Lung microvascular endothelial cell (primary cell): ENCODE measurements around the gene CYSTM1. TPM values are rescaled to one million over a fixed set of nuclear protein-coding genes. Genes with fewer than 3 reads are reported as not detected.
"Not testable (repeated sequence)": the region's sequence is repeated elsewhere in the genome, so short reads cannot be mapped to it uniquely, and the experiment has no call there.

Source experiments
- DNase-seq, 2 donors: peaks; one replicate each; pipeline versions ENCODE4 v3.0.0 to v3.0.0-alpha.2; 2010; ENCODE audit warnings: low read depth in 2 of 2
- total RNA-seq: library from RNA; depleted of rRNA; stranded (reverse); fragments of >200 nt; gene quantifications from 2 replicates; pipeline ENCODE4 v1.2.1, GENCODE V29; 2014

The CYSTM1 gene
- total RNA-seq, 1 donor from 2014 or later: 9.5 TPM

- DNase-seq: peak; percentile 53 to 61
These were observed 511 bp downstream of the CYSTM1 start for GRCh38 chr5:140175367-140176030.

GRCh38 chr5:140176031-140176387 is 1.0 kb downstream of the CYSTM1 start:
- DNase-seq: no peak

GRCh38 chr5:140178086-140178410 is 3.1 kb downstream of the CYSTM1 start:
- no peak for DNase-seq

DNA sequence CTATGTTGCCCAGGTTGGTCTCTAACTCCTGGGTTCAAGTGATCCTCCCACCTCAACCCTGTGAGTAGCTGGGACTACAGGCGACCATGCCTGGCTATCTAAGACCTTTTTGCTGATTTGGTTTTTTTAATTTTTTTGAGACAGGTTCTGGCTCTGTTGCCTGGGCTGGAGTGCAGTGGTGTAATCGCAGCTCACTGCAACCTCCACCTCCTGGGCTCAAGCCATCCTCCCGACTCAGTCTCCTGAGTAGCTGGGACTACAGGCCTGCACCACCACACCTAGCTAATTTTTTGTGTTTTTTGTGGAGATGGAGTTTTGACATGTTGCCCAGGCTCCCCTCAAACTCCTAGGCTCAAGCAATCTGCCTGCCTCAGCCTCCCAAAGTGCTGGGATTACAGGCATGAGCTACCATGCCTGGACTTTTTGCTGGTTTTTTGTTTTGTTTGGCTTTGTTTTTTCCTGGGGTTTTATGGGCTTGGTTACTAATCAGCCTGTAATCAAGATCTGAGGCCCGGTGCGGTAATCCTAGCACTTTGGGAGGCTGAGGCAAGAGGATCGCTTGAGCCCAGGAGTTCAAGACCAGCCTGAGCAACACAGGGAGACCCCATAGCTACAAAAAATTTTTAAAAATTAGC is 3.6 kb downstream of the CYSTM1 start:
- no peak for DNase-seq

GRCh38 chr5:140181002-140181483 is 6.1 kb downstream of the CYSTM1 start:
- DNase-seq: peak in 1 of 2 donors; percentile 8

DNA sequence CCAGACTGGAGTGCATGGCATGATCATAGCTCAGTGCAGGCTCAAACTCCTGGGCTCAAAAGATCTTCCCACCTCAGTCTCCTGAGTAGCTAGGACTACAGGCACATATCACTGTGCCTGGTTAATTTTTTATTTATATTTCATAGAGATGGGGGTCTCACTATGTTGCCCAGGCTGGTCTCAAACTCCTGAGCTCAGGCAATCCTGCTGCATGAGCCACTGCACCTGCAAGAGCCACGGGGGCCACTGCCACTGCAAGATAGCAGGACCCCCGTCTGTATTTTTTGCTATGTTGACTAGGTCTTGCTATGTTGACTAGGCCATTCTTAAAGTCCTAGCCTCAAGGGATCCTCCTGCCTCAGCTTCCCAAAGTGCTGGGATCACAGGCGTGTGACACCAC is 6.5 kb downstream of the CYSTM1 start:
- no peak for DNase-seq

DNA sequence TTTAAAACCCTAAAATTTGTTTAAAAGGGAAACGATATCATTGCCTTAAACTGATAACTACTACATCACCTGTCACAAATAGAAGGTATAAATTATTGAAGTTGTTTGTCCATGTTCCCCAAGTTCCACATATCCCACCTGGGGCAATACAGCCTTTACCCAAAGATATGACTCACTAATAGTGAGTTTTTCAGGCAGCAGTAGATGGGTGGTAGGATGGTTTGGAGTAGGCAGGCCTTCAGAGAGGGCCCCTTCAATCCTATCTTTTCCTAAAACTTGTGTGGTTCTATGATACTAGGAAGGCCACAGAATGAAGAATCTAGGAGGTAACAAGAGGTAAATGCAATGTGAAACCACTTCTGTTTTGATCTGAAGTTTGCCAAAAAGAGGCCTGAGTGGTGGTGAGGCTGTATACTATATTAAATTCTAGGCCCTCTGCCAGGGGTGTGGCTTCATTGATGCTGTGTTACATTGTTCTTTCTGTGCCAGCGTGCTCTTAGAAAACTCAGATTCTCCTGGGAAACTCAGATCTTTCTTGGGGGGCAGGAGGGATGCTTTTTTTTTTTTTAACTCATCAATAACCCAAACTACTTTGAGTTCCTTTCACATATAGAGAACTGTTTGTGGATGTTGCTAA is 7.2 kb downstream of the CYSTM1 start:
- DNase-seq: peak in 1 of 2 donors; percentile 11

DNA sequence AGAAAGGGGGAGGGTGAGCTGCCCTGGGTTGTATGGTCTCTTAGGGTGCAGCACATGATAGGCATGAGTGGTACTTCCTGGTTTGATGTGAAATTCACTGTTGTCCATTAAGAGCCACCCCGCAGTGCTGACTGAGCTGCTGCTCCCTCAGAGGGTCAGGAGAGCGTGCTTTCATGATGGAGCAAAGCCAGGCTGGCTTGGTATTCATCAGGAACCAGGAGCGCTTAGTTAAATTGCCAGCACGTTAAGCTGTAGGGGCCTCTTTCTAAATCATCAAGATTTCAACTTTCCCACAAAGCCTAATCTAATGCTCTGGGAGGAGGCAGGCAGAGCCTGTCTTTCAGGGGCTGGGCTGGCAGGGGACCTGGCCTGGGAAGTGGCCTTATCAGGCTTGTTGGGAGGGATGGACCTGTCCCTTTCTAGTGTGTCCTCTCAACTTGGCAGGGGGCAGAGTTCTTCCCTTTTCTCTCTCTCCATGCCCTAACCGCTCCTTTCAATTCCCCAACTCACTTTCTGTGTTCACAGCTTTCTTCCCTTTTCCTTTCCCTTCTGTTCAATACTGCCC is 7.9 kb downstream of the CYSTM1 start:
- peak in 1 of 2 donors; percentile 49 for DNase-seq

- no peak for DNase-seq
These were observed 10.4 kb downstream of the CYSTM1 start for GRCh38 chr5:140185409-140185808.

GRCh38 chr5:140186267-140186671 is 11.3 kb downstream of the CYSTM1 start:
- DNase-seq: no peak

DNA sequence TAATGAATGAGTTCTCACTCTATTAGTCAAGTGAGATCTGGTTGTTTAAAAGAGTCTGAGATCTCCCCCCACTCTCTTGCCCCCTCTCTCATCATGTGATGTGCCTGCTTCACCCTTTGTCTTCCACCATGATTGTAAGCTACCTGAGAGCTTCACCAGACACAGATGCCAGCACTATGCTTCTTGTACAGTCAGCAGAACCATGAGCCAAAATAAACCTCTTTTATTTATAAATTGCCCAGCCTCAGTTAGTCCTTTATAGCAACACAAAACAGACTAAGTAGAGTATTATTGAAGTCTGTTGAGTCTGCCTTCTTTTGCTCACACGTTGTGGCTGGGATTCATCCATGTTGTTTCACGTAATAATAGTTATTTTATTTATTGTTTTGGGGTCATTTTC is 14.3 kb downstream of the CYSTM1 start:
- DNase-seq: no peak

DNA sequence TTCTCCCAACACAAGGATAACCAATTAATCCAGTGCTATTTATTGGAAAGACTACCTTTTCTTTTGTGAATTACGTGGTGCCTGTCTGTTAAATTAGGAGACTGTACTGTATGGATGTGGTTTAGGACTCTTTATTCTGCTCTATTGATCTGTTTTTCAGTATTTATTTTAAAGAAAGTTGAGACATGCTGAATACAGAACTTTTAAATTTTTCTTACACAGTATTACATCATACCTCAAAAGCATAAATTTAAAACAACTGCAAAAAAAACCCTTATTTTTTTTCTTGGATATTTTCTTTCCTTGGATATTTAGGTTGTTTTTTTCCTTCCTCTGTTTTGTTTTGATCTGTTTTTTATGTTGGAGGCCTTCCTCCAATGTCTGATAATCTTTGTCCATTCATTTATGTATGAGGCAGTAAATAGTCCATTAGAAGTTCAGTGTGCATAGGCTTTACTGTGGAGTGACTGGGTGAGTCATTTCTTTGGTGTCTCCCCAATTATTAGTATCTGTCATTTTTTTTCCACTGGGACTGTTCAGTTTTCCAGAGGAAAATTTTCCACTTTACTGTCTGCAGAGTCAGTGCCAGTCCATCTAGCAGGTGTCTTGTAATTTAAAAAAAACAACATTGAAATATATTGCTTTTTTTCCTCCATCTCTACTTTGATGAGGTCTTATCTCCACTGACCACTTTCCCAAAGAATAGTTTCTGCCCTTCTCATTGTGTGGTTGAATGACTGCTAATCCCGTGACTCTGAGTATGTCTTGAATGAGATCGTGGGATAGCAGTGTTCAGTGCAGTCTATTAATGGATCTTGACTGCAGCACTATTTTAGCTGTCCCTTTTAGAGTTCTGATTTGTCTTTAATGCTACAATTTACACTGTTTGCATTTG is 15.2 kb downstream of the CYSTM1 start:
- peak in 1 of 2 donors; percentile 59 for DNase-seq

DNA sequence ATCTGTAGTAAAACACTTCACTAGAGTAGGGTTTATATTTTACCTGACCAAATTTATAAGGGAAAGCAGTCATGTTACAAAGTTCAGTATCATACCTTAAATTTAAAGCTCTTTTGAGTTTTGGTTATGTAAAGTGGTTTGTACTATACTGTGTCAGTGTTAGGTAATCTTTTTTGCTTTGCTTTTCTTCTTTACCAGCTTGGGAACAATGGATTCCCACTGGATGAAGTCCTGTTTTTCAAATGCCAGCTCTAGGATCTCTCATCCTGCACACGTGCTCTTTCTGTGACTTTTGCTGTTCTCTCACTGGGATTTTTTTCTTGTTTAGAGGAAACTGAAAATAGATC is 15.9 kb downstream of the CYSTM1 start:
- no peak for DNase-seq

GRCh38 chr5:140192715-140193430 is 17.9 kb downstream of the CYSTM1 start:
- DNase-seq: no peak

DNA sequence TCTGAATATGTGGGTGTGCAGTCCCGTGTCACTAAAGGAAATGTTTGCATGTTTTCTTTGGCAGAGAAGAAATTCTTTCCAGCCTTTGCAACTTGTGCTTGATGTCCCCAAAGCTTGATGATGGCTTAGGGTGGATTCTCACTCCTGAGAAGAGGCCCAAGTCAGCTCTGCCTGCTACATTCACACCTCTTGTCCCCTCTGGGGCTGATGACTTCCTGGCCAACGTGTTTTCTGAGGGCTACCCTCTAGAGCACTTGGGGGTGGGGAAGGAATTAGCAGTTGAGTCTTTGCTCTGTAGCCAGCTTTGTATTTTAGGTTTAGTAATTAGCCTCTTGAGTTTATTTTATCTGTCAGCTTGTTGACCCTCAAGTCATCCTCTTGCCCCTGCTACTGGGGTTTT is 19.7 kb downstream of the CYSTM1 start:
- no peak for DNase-seq

DNA sequence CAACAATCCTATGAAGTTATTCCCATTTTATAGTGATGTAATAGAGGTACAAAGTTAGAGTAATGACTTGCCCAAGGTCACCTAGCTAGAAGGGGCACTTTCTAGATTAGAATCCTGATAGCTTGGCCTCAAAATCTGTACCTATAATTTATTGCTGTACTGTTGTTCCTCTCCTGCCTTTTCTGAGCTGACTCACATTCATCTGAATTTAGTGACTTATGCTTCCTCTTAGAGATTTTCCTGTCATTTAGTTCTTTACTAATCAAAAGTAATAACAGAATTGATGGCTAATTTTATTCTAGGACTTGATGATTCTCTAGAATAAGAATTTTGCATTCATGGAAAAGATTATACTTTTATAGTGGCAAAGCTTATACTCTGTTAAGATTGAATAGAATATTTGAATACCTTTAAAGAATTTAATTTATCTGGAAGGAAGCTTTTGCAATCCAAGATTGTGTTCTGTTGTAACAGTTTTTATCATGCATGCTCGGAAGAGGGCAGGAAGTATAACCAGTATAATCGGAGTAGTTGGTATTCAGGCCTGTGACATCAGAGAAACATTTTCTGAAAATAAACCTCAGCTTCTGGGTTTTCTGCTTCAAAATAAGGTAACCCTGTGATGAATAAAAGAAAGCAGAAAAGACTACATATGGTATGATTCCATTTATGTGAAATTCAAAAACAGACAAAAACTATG is 21.3 kb downstream of the CYSTM1 start:
- DNase-seq: peak in 1 of 2 donors; percentile 28

- DNase-seq: no peak
These were observed 22.0 kb downstream of the CYSTM1 start for GRCh38 chr5:140197023-140197422.

DNA sequence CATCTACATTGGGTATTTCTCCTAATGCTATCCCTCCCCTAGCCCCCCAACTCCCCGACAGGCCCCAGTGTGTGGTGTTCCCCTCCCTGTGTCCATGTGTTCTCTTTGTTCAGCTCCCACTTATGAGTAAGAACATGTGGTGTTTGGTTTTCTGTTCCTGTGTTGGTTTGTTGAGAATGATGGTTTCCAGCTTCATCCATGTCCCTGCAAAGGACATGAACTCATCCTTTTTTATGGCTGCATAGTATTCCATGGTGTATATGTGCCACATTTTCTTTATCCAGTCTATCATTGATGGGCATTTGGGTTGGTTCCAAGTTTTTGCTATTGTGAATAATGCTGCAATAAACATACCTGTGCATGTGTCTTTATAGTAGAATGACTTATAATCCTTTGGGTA is 23.9 kb downstream of the CYSTM1 start:
- DNase-seq: not testable (repeated sequence)

DNA sequence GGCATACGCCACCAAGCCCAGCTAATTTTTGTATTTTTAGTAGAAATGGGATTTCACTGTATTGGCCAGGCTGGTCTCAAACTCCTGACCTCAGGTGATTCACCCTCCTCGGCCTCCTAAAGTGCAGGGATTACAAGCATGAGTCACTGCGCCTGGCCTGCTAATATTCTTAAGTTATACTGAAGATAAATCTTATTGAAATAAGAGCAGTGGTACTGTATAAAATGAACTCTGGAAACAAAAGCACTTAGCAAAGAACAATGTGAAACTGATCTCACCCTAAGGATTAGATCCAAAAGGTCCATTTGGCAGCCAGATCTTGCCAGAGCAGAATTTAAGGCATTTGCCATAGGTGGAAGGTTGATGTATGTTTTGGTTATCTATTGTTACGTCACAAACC is 27.1 kb downstream of the CYSTM1 start:
- DNase-seq: peak in 1 of 2 donors; percentile 22

GRCh38 chr5:140202610-140203009 is 27.6 kb downstream of the CYSTM1 start:
- no peak for DNase-seq
